Left lung (tissue), 10 donors: Measurements from ENCODE around the gene PBXIP1. TPM values are rescaled to one million over a fixed set of nuclear protein-coding genes. Genes with fewer than 3 reads are reported as not detected.

Source experiments
- ATAC-seq: fragments of 200-7000 bp; cut with Tn5 transposase; one replicate; pipeline ENCODE4 v1.9.1; 2020; ENCODE audit warnings: moderate library complexity
- DNase-seq, 4 donors: peaks; one replicate each; pipeline ENCODE4 v3.0.0-alpha.2; 2013 to 2020
- H3K27ac ChIP-seq, 2 donors: fragments of 200-600 bp; sonication (generic) in 1 of 2; one replicate each; pipeline versions ENCODE4 v1.5.0 to v1.8.0; 2020 to 2021
- H3K27me3 ChIP-seq, 2 donors: fragments of 200-600 bp; sonication (generic) in 1 of 2; one replicate each; pipeline versions ENCODE4 v1.5.0 to v1.8.0; 2020 to 2021
- H3K36me3 ChIP-seq, 2 donors: fragments of 200-600 bp; sonication (generic) in 1 of 2; one replicate each; pipeline versions ENCODE4 v1.5.0 to v1.8.0; 2020 to 2021
- H3K4me1 ChIP-seq, 2 donors: fragments of 200-600 bp; one replicate each; pipeline ENCODE4 v1.8.0; 2021
- H3K4me3 ChIP-seq, 2 donors: fragments of 200-600 bp; sonication (generic) in 1 of 2; one replicate each; pipeline versions ENCODE4 v1.5.0 to v1.8.0; 2020 to 2021; ENCODE audit warnings: mild to moderate bottlenecking in 1 of 2
- H3K9me3 ChIP-seq, 2 donors: fragments of 200-600 bp; sonication (generic) in 1 of 2; one replicate each; pipeline versions ENCODE4 v1.5.0 to v1.8.0; 2020 to 2021
- intact Hi-C, 2 donors: fragments of 100-400 bp; cut with DNase I; formaldehyde crosslinking; loops; one replicate each; pipeline versions ENCODE4 v1.11.2 to v1.14.2; 2022
- polyA plus RNA-seq, 6 donors: library from polyadenylated mRNA; unstranded; fragments of 120-200 nt; gene quantifications; one replicate each; pipeline ENCODE4 v1.2.1, GENCODE V29; 2013; ENCODE audit not compliant: insufficient read length in 6 of 6
- total RNA-seq, 2 donors: library from RNA; stranded (reverse); fragmentation: NEBNext Ultra II Directional; extraction: Animal tissue kit (Norgen Biotek cat#: 25700); gene quantifications; one replicate each; pipeline ENCODE4 v1.2.1, GENCODE V29; 2021
- TF ChIP-seq, protein P1 (sequence below), 2 donors: fragments of 200-600 bp; sonication (generic) in 1 of 2; IDR thresholded peaks; one replicate each; pipeline versions ENCODE4 v1.5.0 to v1.8.0; 2021; ENCODE audit warnings: antibody characterized with exemption in 2 of 2
- donor health status: DM: no; HTN: yes; CAD: no.
- donor health status: DM: no; HTN: no; CAD: no.

PBXIP1 gene
- total and polyA plus RNA-seq, 8 donors = 32.6 to 84.4 (median 79.1) TPM

DNA sequence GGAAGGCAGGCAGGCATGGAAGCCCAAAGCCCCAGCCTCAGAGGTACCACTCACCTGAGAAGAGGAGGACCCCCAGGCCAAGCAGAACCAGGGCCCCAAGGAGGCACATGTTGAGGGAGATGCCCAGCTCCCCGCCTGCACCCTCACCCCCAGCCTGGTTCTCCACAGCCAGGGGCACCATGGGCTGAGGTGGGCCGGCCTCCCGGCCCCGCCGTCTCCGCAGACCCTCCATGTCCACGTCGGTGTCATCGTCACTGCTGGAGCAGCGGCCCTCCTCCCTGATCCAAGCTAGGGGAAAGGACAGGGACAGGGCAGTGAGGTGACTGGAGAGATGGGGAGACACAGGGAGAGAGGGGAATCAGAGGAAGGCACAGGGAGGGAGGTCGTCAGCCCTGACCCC, 7.8 kb downstream of the PBXIP1 start:
- TF ChIP-seq, protein P1, sequence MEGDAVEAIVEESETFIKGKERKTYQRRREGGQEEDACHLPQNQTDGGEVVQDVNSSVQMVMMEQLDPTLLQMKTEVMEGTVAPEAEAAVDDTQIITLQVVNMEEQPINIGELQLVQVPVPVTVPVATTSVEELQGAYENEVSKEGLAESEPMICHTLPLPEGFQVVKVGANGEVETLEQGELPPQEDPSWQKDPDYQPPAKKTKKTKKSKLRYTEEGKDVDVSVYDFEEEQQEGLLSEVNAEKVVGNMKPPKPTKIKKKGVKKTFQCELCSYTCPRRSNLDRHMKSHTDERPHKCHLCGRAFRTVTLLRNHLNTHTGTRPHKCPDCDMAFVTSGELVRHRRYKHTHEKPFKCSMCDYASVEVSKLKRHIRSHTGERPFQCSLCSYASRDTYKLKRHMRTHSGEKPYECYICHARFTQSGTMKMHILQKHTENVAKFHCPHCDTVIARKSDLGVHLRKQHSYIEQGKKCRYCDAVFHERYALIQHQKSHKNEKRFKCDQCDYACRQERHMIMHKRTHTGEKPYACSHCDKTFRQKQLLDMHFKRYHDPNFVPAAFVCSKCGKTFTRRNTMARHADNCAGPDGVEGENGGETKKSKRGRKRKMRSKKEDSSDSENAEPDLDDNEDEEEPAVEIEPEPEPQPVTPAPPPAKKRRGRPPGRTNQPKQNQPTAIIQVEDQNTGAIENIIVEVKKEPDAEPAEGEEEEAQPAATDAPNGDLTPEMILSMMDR (IDR thresholded peaks at IDR 0.05) = no peak
- Histone ChIP-seq H3K27ac (no peak overlapping the region), H3K27me3 (no peaks in the 10 kb centered on the region), H3K9me3 (no peaks in the 10 kb centered on the region), H3K36me3 (peaks cover 0 to 55% of the 10 kb centered on the region in 2 donors), H3K4me1 (peaks cover 0 to 25% of the 10 kb centered on the region in 2 donors), H3K4me3 (no peak overlapping the region)
- ATAC-seq (no peak), DNase-seq (no peak)
- intact Hi-C loops = no loop called here

DNA sequence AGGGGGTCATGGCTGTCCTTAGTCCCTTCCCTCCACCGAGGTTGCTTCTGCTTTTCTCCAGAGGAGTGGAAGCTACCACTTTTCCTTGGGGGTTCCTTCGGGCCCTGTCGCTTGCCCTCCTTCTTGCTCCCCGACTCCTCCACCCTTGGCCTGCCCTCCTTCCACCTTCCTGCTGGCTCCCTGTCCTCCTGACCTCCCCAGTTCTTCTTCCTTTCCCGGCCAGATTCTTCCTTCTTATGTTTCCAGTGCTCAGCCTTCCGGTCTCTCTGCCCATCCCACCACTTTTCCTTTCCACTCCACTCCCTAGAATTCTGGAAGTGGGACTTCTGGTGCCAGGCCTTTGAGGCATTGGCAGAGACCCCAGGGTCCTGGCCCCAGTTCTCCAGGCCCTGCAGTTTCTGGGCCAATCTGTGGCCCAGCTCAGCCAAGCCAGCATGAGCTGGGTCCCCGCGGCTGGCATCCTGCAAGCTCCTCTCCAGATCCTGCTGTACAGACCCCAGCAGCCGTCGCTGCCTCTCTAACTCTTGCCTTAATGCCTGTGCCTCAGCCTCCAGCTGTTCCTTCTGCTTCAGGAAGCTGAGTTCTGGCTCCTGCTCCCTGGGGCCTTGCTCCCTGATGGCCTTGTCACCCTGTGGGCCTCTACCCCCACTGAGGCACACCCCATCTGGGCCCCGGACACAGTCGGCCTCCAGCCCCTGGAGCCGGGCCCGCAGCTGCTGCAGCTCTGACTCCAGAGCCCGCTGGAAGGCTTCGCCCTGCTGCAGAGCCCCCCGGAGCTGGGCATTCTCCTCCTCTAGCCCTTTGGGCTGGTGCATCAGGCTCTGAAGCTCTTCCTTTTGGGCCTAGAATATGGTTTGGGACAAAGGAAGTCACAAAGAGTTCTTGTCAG, 9.7 kb downstream of the PBXIP1 start:
- Histone ChIP-seq H3K36me3 (peaks cover 0 to 52% of the 10 kb centered on the region in 2 donors), H3K4me1 (peaks cover 12 to 32% of the 10 kb centered on the region in 2 donors), H3K4me3 (no peak overlapping the region), H3K27ac (no peak overlapping the region), H3K9me3 (no peaks in the 10 kb centered on the region), H3K27me3 (no peaks in the 10 kb centered on the region)
- intact Hi-C loops = no loop called here
- TF ChIP-seq, protein P1 (IDR thresholded peaks at IDR 0.05) = no peak
- ATAC-seq (no peak), DNase-seq (no peak)

DNA sequence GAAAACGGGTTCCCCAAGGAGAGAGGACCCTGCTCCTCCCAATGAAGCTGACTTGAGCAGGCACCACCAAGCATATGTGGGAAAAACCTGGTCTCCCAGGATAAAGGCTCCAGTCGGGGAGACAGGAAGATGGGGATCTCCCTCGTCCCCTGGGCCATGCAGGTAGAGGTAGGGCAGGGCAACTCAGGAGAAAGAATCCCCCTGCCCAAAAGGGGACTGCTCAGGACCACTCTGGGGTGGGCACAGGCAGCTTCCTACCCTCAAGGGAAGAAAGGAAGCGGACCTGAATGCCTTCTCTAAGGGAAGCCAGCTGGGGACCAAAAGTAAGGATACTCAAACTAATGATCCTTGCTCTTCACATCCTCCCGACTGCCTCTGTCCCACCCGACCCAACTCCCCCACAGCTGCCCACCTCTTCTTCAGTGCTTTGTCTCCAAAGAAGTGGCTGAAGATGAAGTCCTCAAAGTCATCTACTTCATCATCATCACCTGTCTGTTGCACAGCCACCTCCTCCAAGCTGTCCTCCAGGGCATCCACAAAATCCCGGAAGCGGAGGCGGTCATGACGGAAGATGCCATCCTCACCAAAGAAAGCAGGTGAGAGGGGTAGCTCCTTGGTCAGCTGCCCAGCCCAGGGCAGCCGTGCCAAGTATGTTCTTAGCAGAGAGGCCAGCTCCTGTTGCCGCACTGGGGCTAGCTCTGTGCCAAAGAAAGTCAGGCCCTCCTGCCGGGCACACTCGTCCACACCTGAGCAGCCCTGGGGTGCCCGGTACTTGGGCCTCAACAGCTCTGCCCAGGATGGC, 10.5 kb downstream of the PBXIP1 start:
- no peak overlapping the region for H3K4me3 ChIP-seq
- H3K4me1 ChIP-seq = peaks cover 12 to 32% of the 10 kb centered on the region in 2 donors
- TF ChIP-seq, protein P1 (IDR thresholded peaks at IDR 0.05) = no peak
- intact Hi-C loops = no loop called here
- no peak for ATAC-seq
- no peak overlapping the region for H3K27ac ChIP-seq
- peaks cover 0 to 43% of the 10 kb centered on the region in 2 donors for H3K36me3 ChIP-seq
- no peak for DNase-seq
- no peaks in the 10 kb centered on the region for H3K27me3 ChIP-seq
- no peaks in the 10 kb centered on the region for H3K9me3 ChIP-seq

DNA sequence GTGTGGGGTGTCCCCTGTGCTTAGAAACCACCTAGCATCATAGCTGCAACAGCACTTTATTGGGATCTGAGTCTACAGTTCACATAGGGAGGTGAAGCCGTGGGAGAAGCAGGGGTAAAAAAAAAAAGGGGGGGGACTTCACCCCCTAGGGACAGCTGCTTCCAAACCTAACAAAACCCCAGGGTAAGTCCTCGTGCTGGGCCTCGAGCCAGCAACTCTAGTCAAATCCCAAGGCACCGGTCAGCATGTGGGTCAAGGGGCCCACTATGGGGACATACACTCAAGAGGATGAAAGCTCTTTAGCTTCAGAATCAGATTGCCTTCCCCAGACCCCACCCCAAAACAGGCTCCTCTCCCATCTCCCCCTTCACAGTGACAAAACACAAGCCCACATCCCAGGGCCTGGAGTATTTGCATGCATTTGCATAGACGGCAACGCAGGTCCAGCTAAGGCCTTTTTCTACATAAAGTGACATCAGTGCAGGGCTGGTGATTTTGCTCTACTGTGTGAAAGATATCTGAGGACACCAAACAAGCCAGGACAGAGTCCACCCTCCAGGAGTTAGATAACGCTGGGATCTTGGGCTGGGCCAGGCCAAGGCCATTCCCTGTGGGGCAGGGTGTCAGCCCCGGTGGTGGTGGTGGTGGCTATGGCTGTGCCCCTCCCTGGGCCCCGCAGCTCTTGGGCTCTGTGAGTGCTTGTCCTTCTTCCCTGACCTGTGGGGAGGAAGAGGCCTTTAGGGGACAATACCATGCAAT, 11.3 kb downstream of the PBXIP1 start:
- H3K9me3 ChIP-seq = no peaks in the 10 kb centered on the region
- TF ChIP-seq, protein P1 (IDR thresholded peaks at IDR 0.05) = no peak
- no peak for ATAC-seq
- H3K36me3 ChIP-seq = peaks cover 0 to 37% of the 10 kb centered on the region in 2 donors
- H3K27ac ChIP-seq = peak overlapping the region in 1 of 2 donors; percentile 28
- H3K4me1 ChIP-seq = peaks cover 12 to 32% of the 10 kb centered on the region in 2 donors
- intact Hi-C loops = no loop called here
- H3K4me3 ChIP-seq = no peak overlapping the region
- H3K27me3 ChIP-seq = no peaks in the 10 kb centered on the region
- no peak for DNase-seq
